Measurements from ENCODE around the gene FCF1. TPM values are rescaled to one million over a fixed set of nuclear protein-coding genes. Genes with fewer than 3 reads are reported as not detected.

Gene FCF1
- polyA plus RNA-seq, 1 donor from 2014 or later: 39.8 TPM

- no peak overlapping the region for H3K4me2 ChIP-seq (ENCODE audit: low read length)
- no peak for TF ChIP-seq POLR2AphosphoS5 (IDR thresholded peaks at IDR 0.05)
- TF ChIP-seq EZH2 (IDR thresholded peaks at IDR 0.05; ENCODE audit: borderline replicate concordance, insufficient read depth, low read length, poor library complexity, severe bottlenecking): no peak
- no peak for TF ChIP-seq MXI1 (conservative IDR thresholded peaks at IDR 0.05; ENCODE audit: poor library complexity, severe bottlenecking)
- TF ChIP-seq SMC3 (conservative IDR thresholded peaks at IDR 0.05; ENCODE audit: poor library complexity): no peak
- no peak for TF ChIP-seq CTCF (IDR thresholded peaks at IDR 0.05; ENCODE audit: poor library complexity, severe bottlenecking)
- TF ChIP-seq RAD21 (conservative IDR thresholded peaks at IDR 0.05): no peak
- no peak for TF ChIP-seq REST (IDR thresholded peaks at IDR 0.05; ENCODE audit: borderline replicate concordance)
- no peak for TF ChIP-seq EP300 (conservative IDR thresholded peaks at IDR 0.05; ENCODE audit: poor library complexity, severe bottlenecking)
- TF ChIP-seq TAF1 (IDR thresholded peaks at IDR 0.05; ENCODE audit: low read depth): no peak
- no peak overlapping the region for H3K9ac ChIP-seq (ENCODE audit: low read length)
- H3F3A ChIP-seq (ENCODE audit: insufficient read depth, low read length, poor library complexity, severe bottlenecking): no peaks in the 10 kb centered on the region
- H3K36me3 ChIP-seq (ENCODE audit: insufficient read depth, low read length): peaks cover 13% of the 10 kb centered on the region
- H2AFZ ChIP-seq (ENCODE audit: low read depth, low read length): no peak overlapping the region
- H3K27me3 ChIP-seq (ENCODE audit: insufficient read depth, low read depth, low read length): no peaks in the 10 kb centered on the region
- peaks cover 23% of the 10 kb centered on the region for H3K79me2 ChIP-seq (replicated peaks; ENCODE audit: insufficient read depth, low read length)
- no peaks in the 10 kb centered on the region for H4K20me1 ChIP-seq (ENCODE audit: insufficient read depth)
- H3K27ac ChIP-seq (ENCODE audit: low read length): no peak overlapping the region
- no peak overlapping the region for H3K4me3 ChIP-seq (ENCODE audit: low read length)
- H3K9me2 ChIP-seq (ENCODE audit: insufficient read depth, low read length): no peaks in the 10 kb centered on the region
- H3K9me3 ChIP-seq (ENCODE audit: low read length): no peaks in the 10 kb centered on the region
Observed at GRCh38 chr14:74785056-74785613, 72.2 kb downstream of the FCF1 start.

- Histone ChIP-seq H3K4me3 (ENCODE audit: low read length) (no peak overlapping the region), H3K79me2 (replicated peaks; ENCODE audit: insufficient read depth, low read length) (peaks cover 34% of the 10 kb centered on the region), H3F3A (ENCODE audit: insufficient read depth, low read length, poor library complexity, severe bottlenecking) (no peaks in the 10 kb centered on the region), H3K36me3 (ENCODE audit: insufficient read depth, low read length) (peaks cover 13% of the 10 kb centered on the region), H3K9ac (ENCODE audit: low read length) (no peak overlapping the region), H3K4me2 (ENCODE audit: low read length) (no peak overlapping the region), H2AFZ (ENCODE audit: low read depth, low read length) (no peak overlapping the region), H4K20me1 (ENCODE audit: insufficient read depth) (no peaks in the 10 kb centered on the region), H3K9me3 (ENCODE audit: low read length) (no peaks in the 10 kb centered on the region), H3K27me3 (ENCODE audit: insufficient read depth, low read depth, low read length) (no peaks in the 10 kb centered on the region), H3K9me2 (ENCODE audit: insufficient read depth, low read length) (no peaks in the 10 kb centered on the region), H3K27ac (ENCODE audit: low read length) (no peak overlapping the region)
- TF ChIP-seq REST (IDR thresholded peaks at IDR 0.05; ENCODE audit: borderline replicate concordance) (no peak), POLR2AphosphoS5 (IDR thresholded peaks at IDR 0.05) (no peak)
Observed at GRCh38 chr14:74786796-74787315, 73.9 kb downstream of the FCF1 start.

Small RNA genes lying within 50 kb of the gene (small RNA-seq; reads per million reads assigned to genes)
- gene RF00409: 0 reads per million in 3 experiments

Other genes with a start within 250 kb of the FCF1 start
- gene NPC2, start 219.8 kb upstream of the FCF1 start, polyA plus RNA-seq: 46.8 and 68.8 TPM in 2 replicates
- 45.1 and 73.4 TPM in 2 replicates for gene ISCA2, start 219.4 kb upstream of the FCF1 start, polyA plus RNA-seq
- gene LTBP2, start 100.9 kb upstream of the FCF1 start, polyA plus RNA-seq: 0.33 and 0.44 TPM in 2 replicates
- gene AREL1, start 64 bp upstream of the FCF1 start, polyA plus RNA-seq: 30.4 and 33.8 TPM in 2 replicates
- gene YLPM1, start 50.2 kb downstream of the FCF1 start, polyA plus RNA-seq: 63.4 and 75.1 TPM in 2 replicates
- not detected in 2 replicates for gene PROX2, start 163.0 kb downstream of the FCF1 start, polyA plus RNA-seq
- 56.5 and 59.7 TPM in 2 replicates for gene DLST, start 168.8 kb downstream of the FCF1 start, polyA plus RNA-seq
- 147 and 187 TPM in 2 replicates for gene RPS6KL1, start 210.1 kb downstream of the FCF1 start, polyA plus RNA-seq
- 0.28 TPM in 1 of 2 replicates, not detected in the other for gene PGF, start 242.5 kb downstream of the FCF1 start, polyA plus RNA-seq

Data from neural cell (in vitro differentiated cells).